ENCODE results near the gene UXS1.
"Not testable (repeated sequence)": the region's sequence is repeated elsewhere in the genome, so short reads cannot be mapped to it uniquely, and the experiment has no call there.

Gene UXS1

DNA sequence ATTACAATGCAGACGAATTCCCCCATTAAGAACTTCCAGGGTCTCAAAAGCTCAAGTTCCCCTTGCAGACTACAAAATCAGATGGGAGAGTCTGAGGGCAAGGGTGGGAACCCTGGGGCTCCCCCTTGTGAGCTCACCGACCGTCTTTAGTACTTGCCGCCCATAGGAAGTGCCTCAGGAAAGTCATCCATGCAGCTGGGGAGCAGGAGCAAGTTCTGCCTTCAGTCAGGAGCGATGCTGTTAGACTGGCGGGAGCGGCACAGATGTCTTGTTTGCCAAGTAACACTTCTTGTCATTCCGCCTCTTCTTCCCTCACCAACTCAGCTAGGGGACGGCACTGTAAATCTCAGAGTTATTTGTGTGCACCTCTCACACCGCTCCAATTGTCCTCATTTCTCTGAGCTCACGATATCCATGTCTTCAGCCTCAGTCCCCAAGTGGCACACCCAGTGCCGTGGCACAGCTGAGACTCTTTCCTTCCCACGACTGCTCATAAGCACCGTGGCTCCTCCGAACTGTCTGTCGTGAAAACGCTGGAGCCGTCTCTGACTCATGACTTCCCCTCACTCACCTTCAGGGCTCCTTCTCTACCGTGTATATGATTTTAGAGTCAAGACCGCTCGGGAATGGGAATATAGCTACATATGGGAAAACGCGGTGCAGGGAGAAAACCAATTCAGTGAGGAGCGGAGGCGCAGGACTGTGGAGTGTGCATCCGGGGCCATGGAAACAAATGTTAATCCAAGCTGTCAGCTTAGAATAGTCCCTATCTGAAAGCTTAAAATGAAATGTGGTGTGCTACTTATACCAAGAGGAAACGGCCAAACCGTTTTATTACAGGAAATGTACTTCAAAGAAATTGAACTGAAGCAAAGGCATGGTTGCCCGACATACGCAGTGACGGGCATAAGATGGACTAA lies 34.0 kb downstream of the UXS1 start:
- no peak for DNase-seq

- no peak for DNase-seq
Measured at GRCh38 chr2:106158871-106159270, 35.2 kb downstream of the UXS1 start.

GRCh38 chr2:106158131-106158530 lies 36.0 kb downstream of the UXS1 start:
- no peak for DNase-seq

DNA sequence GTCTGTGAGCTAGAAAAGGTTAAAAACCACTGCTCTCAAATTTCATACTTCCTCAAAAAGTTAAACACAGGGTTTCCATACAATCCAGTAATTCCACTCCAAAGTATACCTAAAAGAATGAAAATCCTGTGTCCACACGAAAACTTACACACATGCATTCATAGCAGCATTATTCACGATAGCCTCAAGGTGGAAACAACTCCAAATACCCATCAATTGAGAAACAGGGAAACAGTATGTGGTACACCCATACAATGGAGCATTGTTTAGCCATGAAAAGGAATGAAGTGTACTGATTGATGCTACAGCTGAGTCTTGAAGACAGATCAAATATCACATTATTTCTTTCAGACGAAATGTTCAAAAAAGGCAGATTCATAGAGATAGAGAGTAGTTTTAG lies 36.7 kb downstream of the UXS1 start:
- DNase-seq: no peak

- DNase-seq: no peak
Measured at GRCh38 chr2:106156305-106157296, 37.5 kb downstream of the UXS1 start.

- DNase-seq: no peak
Measured at GRCh38 chr2:106153781-106154180, 40.3 kb downstream of the UXS1 start.

GRCh38 chr2:106147665-106148064 lies 46.4 kb downstream of the UXS1 start:
- DNase-seq: no peak

- no peak for DNase-seq
Measured at GRCh38 chr2:106147159-106147558, 46.9 kb downstream of the UXS1 start.

DNA sequence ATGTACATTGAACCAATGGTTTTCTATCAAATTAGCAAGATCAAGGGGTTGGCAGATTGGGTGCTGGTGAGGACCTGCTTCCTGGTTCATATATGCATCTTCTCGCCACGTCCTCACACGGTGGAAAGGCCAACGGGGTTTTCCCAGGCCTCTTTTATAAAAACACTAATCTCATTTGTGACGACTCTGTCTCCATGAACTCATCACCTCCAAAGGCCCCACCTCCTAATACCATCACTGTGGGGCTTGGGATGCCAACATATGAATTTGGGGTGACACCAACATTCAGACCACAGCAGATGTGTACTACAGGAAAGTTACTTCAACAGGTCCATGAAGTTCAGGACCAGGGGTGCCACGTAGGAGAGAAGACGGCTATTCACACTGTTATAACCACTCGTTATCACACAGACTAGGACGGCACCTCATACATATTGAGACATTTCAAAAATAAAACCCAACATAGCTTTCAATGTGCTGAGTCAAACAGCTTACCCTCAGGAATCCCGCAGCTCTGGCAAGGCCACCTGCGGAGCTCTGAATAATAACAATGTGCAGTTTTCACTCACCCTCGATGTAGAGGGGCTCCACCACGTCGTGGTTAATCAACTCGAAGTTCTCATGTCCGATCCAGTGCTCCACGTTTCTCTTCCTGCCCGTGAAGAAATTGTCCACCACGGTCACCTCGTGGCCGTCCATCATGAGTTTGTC lies 49.3 kb downstream of the UXS1 start:
- no peak for DNase-seq

- no peak for DNase-seq
Measured at GRCh38 chr2:106143495-106144215, 50.4 kb downstream of the UXS1 start.

GRCh38 chr2:106142683-106143082 lies 51.4 kb downstream of the UXS1 start:
- no peak for DNase-seq

DNA sequence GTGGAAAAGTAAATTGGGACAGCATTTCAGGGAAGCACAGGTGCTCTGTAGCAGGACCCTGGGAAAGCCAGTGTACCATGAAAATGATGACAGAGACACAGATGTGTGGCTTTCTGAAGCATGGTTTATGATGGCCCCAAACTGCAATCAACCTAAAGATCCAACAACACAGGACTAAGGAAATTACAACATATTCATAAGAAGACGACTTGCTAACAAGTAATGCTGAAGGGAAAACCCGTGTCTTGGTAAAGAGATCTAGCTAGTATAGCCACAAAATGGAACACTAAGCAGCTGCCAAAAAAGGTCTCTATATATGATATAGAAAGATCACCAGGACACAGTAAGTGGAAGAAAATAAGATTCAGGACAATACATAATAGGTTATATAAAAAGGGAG lies 53.2 kb downstream of the UXS1 start:
- DNase-seq: no peak

GRCh38 chr2:106140113-106140512 lies 54.0 kb downstream of the UXS1 start:
- DNase-seq: no peak

- no peak for DNase-seq
Measured at GRCh38 chr2:106139238-106139935, 54.7 kb downstream of the UXS1 start.

- no peak for DNase-seq
Measured at GRCh38 chr2:106138543-106139237, 55.4 kb downstream of the UXS1 start.

DNA sequence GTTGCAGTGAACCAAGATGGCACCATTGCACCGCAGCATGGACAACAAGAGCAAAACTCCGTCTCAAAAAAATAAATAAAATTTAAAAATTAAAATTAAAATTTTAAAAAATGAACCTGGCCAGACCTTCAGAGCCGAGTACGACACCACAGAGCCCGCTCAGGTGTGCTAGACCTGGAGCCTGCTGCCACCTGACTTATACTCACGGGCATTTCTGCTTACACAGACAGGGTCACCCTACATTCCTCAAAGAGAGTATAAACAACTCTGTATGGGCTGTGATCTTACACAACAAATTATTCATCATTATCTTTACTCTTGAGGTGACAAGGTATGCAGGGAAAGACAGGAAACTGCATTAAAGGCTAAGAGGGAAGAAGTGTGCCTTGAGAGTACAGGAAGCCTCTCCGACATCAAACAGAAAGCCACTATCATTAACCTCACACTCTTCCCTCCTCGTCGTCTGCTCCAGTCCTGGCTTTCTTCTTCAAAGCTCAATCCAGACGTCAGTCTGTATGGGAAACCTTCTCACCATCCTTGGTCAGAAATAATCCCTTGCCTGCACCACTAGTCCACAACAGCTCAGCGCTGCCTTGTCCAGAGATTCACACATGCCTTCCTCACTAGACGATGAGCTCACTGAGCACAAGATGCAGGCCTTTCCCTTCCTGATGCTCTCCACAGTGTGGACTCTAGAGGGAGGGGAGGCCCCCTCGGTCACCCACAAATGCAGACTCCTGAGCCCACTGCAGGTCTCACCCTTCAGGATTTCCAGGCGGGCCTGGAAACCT lies 56.2 kb downstream of the UXS1 start:
- DNase-seq: no peak

- DNase-seq: not testable (repeated sequence)
Measured at GRCh38 chr2:106131192-106131591, 62.9 kb downstream of the UXS1 start.

- DNase-seq: no peak
Measured at GRCh38 chr2:106130251-106130998, 63.7 kb downstream of the UXS1 start.

- no peak for DNase-seq
Measured at GRCh38 chr2:106129592-106129991, 64.5 kb downstream of the UXS1 start.

Measured in NCI-H1930 (cell line).